ENCODE measurements around the gene UBXN1. TPM values are rescaled to one million over a fixed set of nuclear protein-coding genes. Genes with fewer than 3 reads are reported as not detected.

UBXN1 gene
- total RNA-seq, 1 experiment from 2014 or later, result 143 TPM

DNA sequence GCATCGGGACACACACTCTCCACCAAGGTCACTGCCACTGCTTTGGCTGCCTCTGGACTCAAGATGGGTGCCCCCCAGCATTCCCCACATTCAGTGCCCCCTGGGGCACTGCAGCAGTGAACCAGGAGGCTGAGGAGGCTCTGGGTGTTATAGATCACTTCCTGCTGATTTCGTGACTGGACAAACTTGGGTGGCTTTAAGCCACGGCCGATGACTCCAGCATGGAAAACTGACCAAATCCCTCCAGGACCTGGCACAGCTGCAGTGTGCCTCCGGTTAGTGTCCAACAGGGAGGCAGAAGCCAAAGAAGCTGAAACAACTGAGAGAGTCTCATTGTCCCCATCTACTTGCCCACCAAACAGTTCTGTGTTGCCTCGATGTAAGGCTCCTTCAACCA is 31.3 kb downstream of the UBXN1 start:
- Histone ChIP-seq H3K27ac (ENCODE audit: low read depth, low read length, poor library complexity, severe bottlenecking) (no peak overlapping the region), H3K9me3 (ENCODE audit: low read depth, low read length, poor library complexity, severe bottlenecking) (no peaks in the 10 kb centered on the region), H3K36me3 (ENCODE audit: insufficient read depth, low read length, poor library complexity, severe bottlenecking) (peaks cover 45% of the 10 kb centered on the region), H3K27me3 (replicated peaks; ENCODE audit: insufficient read depth, low read depth, low read length, poor library complexity) (no peaks in the 10 kb centered on the region), H3K4me3 (ENCODE audit: low read depth, low read length, poor library complexity, severe bottlenecking) (no peak overlapping the region), H3K4me1 (ENCODE audit: insufficient read depth, low read length, poor library complexity, severe bottlenecking) (peaks cover 19% of the 10 kb centered on the region)
- DNase-seq (ENCODE audit: low spot score), result no peak
- BruUV-seq (replicated peaks), result no TSS peak
- ChIA-PET POLR2A (ENCODE audit: low non-redundant PET) (interaction anchor here (0.8 kb wide), 1 partner anchor 17 kb away, joined by 3 read pairs; the partner anchor contains the start of gene C11orf98), CTCF (no interaction called here)
- intact Hi-C loops (cut with micrococcal nuclease; ENCODE audit: unreplicated experiment), result no loop called here
- no peak for TF ChIP-seq EZH2 (IDR thresholded peaks at IDR 0.05; ENCODE audit: borderline replicate concordance, low read depth, low read length, poor library complexity, severe bottlenecking)
- TF ChIP-seq, protein P1, sequence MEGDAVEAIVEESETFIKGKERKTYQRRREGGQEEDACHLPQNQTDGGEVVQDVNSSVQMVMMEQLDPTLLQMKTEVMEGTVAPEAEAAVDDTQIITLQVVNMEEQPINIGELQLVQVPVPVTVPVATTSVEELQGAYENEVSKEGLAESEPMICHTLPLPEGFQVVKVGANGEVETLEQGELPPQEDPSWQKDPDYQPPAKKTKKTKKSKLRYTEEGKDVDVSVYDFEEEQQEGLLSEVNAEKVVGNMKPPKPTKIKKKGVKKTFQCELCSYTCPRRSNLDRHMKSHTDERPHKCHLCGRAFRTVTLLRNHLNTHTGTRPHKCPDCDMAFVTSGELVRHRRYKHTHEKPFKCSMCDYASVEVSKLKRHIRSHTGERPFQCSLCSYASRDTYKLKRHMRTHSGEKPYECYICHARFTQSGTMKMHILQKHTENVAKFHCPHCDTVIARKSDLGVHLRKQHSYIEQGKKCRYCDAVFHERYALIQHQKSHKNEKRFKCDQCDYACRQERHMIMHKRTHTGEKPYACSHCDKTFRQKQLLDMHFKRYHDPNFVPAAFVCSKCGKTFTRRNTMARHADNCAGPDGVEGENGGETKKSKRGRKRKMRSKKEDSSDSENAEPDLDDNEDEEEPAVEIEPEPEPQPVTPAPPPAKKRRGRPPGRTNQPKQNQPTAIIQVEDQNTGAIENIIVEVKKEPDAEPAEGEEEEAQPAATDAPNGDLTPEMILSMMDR (conservative IDR thresholded peaks at IDR 0.05; ENCODE audit: low read depth, low read length), result no peak

DNA sequence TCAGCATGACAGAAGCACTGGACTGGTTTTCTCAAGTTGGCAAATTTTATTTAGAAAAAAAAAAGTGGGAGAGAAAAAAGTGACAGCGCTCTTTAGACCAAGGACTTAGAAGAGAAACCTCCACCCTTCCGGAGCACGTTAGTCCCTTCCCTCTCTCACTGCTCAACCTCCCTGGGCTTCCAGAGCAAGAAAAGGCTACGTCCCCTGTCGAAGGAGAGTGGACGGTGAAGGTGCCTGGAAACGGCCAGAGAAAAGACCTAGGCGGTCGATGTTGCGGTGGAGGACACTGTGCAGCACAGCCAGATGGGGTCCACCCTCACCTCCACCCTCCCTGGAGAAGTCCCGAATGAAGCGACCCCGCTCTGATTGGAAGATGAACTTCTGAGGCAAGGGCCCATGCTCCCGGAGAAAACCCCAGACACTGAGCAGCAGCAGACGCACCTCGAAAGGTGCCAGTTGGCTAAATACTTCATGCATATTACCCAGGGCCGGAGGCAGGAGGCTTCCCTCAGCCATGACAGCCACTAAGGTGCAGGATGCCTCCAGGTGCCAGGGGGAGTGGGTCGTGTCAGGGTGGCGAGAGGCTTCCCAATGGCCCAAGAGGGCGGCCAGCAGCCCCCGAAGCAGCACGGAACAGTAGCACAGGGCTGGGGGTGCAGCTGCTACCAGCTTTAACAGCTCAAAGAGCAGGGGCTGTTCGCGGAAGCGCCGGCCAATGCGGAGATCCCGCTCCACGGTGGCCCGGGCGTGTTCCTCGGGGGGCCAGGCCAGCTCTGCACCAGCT is 31.9 kb downstream of the UBXN1 start:
- peaks cover 47% of the 10 kb centered on the region for H3K36me3 ChIP-seq (ENCODE audit: insufficient read depth, low read length, poor library complexity, severe bottlenecking)
- DNase-seq (ENCODE audit: low spot score), result no peak
- no peaks in the 10 kb centered on the region for H3K27me3 ChIP-seq (replicated peaks; ENCODE audit: insufficient read depth, low read depth, low read length, poor library complexity)
- H3K4me1 ChIP-seq (ENCODE audit: insufficient read depth, low read length, poor library complexity, severe bottlenecking), result peaks cover 14% of the 10 kb centered on the region
- TF ChIP-seq, protein P1 (conservative IDR thresholded peaks at IDR 0.05; ENCODE audit: low read depth, low read length), result no peak
- no peak for TF ChIP-seq EZH2 (IDR thresholded peaks at IDR 0.05; ENCODE audit: borderline replicate concordance, low read depth, low read length, poor library complexity, severe bottlenecking)
- ChIA-PET POLR2A (ENCODE audit: low non-redundant PET) (interaction anchor here (0.6 to 0.8 kb wide), 2 partner anchors 18 to 19 kb away, joined by 3 to 9 read pairs; partner anchors contain the start of gene C11orf98), CTCF (no interaction called here)
- H3K27ac ChIP-seq (ENCODE audit: low read depth, low read length, poor library complexity, severe bottlenecking), result peak overlapping the region; percentile 97
- intact Hi-C loops (cut with micrococcal nuclease; ENCODE audit: unreplicated experiment), result no loop called here
- no peaks in the 10 kb centered on the region for H3K9me3 ChIP-seq (ENCODE audit: low read depth, low read length, poor library complexity, severe bottlenecking)
- BruUV-seq (replicated peaks), result no TSS peak
- H3K4me3 ChIP-seq (ENCODE audit: low read depth, low read length, poor library complexity, severe bottlenecking), result peak overlapping the region; percentile 96

DNA sequence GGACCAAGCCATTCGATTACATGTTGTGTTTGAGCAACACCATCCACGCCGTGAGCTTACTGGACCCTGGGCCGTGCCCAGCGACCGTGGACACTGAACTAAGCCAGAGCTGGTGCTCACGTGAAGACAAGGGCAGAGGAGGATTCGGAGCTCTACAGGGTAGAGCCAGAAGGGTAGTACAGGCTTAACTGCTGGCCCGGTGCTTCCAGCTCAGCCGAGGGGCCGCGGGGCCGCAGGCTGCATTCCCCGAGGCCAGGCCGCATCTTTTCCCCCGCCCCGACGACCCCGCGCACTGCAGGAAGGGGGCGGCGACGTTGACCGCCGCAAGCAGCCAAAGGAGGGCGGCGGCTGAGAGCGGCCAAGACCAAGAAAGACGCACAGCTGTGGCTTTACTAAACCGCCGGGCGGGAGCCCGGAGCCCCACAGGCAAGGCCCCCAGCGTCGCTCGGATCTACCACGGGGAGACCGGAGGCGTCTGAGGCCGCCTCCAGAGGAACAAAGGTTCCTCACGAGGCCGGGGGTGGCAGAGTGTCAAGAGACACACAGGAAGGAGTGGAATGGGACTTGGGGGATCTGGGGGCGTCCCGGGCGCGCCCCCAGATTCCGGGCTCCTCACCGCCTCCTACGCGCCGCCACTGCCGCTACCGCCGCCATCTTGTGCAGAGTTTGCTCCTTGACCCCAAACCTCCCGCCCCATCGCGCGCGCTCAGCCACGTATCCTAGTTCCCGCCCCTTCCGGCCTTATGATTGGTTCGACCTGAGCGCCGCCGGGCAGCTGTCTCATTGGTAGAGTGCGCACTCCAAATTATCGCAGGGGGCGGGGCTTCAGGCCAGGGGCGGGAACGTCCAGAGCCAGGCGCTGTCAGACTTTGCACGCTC is 32.7 kb downstream of the UBXN1 start, which contains the start of gene GANAB:
GANAB (minus strand) TSS at position 668 of the 879 bp plus-strand sequence; CDS start at position 654, 14 bp downstream.
- intact Hi-C loops (cut with micrococcal nuclease; ENCODE audit: unreplicated experiment), result no loop called here
- Histone ChIP-seq H3K4me1 (ENCODE audit: insufficient read depth, low read length, poor library complexity, severe bottlenecking) (peaks cover 8% of the 10 kb centered on the region), H3K36me3 (ENCODE audit: insufficient read depth, low read length, poor library complexity, severe bottlenecking) (peaks cover 47% of the 10 kb centered on the region), H3K4me3 (ENCODE audit: low read depth, low read length, poor library complexity, severe bottlenecking) (peak within 1 kb of the TSS; percentile 96), H3K9me3 (ENCODE audit: low read depth, low read length, poor library complexity, severe bottlenecking) (no peaks in the 10 kb centered on the region), H3K27me3 (replicated peaks; ENCODE audit: insufficient read depth, low read depth, low read length, poor library complexity) (no peaks in the 10 kb centered on the region), H3K27ac (ENCODE audit: low read depth, low read length, poor library complexity, severe bottlenecking) (peak within 1 kb of the TSS; percentile 97)
- CTCF ChIA-PET, result interaction anchor here (0.6 kb wide), 2 partner anchors 101 to 1507 kb away, joined by 3 to 11 read pairs; no protein-coding TSS in a partner anchor
- no peak for TF ChIP-seq EZH2 (IDR thresholded peaks at IDR 0.05; ENCODE audit: borderline replicate concordance, low read depth, low read length, poor library complexity, severe bottlenecking)
- TF ChIP-seq, protein P1 (conservative IDR thresholded peaks at IDR 0.05; ENCODE audit: low read depth, low read length), result no peak
- DNase-seq (ENCODE audit: low spot score), result peak; percentile 100
- no TSS peak for BruUV-seq (replicated peaks)
- POLR2A ChIA-PET (ENCODE audit: low non-redundant PET), result interaction anchor here (0.6 kb wide), 1 partner anchor 18 kb away, joined by 9 read pairs; no protein-coding TSS in a partner anchor
